ENCODE data around the gene TP53INP2.

DNA sequence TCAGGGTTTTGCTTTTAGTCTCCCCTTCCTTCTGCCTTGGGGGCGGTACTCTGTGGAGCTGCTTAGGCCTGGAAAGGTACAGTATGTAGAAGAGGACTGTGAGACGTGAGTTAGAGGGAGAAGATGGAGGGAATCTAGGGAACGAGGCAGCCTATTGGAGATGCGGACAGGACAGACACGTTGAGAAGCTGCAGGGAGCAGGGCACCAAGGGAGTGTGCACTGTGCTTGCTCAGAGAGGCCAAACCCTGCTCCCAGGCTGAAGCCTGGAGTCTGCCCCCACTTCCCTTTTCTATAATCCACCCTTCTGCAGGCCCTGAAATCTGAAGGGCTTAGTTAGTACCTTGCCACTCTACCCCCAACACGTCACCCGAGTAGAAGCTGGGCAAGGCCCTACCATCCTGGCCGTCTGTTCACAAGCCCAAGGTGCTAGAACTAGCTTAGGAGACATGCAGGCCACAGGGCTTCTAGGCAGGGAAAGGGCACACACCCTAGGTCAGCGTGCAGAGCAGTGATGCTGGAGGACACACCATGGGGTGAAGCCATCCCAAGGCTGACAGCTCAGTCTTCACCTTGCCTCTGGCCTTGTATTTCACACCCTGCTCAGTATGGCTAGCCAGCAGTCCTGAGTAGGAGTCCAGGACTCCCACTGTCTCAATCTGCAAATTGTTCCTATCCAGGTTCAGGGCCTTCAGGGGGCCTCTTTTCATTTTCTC is 6.9 kb downstream of the TP53INP2 start:
- TF ChIP-seq POLR2AphosphoS5 (IDR thresholded peaks at IDR 0.05; ENCODE audit: low read depth) (no peak), EZH2phosphoT487 (IDR thresholded peaks at IDR 0.05; ENCODE audit: unreplicated experiment) (no peak)
- TF ChIP-seq, protein P1, sequence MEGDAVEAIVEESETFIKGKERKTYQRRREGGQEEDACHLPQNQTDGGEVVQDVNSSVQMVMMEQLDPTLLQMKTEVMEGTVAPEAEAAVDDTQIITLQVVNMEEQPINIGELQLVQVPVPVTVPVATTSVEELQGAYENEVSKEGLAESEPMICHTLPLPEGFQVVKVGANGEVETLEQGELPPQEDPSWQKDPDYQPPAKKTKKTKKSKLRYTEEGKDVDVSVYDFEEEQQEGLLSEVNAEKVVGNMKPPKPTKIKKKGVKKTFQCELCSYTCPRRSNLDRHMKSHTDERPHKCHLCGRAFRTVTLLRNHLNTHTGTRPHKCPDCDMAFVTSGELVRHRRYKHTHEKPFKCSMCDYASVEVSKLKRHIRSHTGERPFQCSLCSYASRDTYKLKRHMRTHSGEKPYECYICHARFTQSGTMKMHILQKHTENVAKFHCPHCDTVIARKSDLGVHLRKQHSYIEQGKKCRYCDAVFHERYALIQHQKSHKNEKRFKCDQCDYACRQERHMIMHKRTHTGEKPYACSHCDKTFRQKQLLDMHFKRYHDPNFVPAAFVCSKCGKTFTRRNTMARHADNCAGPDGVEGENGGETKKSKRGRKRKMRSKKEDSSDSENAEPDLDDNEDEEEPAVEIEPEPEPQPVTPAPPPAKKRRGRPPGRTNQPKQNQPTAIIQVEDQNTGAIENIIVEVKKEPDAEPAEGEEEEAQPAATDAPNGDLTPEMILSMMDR (conservative IDR thresholded peaks at IDR 0.05; ENCODE audit: low read depth in 2 of 2) = no peak
